Stimulated activated CD4-positive, alpha-beta T cell treated with anti-CD3 and anti-CD28 coated beads, Interleukin-1b, Interleukin-23, amount 100 ng/mL, for 24 hours (primary cell): ENCODE measurements around the gene L3MBTL4.
"Not testable (repeated sequence)": the region's sequence is repeated elsewhere in the genome, so short reads cannot be mapped to it uniquely, and the experiment has no call there.

Source experiments
- DNase-seq, 4 experiments: peaks; one replicate each; pipeline ENCODE4 v3.0.0-alpha.2; 2020; ENCODE audit warnings: low read depth in 4 of 4, low spot score in 1 of 4

The L3MBTL4 gene

DNA sequence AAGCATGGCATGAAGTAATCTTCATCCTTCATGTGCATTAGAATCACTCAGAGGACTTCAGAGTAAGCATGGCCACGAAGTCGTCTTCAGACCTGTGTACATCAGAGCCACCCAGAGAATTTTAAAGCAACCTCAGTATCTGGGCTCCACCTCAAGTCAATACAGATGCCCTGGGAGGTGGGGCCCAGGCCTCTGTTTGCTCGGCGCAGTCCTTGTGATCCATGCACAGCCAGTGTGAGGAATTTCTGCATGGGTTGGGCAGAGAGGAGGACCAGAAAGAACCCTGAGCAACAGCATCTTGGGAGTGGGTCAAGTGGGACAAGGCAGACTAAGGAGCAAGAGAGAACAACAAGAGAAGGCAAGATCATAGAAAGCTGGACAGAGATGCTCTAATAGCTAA, 299.0 kb downstream of the L3MBTL4 start:
- no peak for DNase-seq

GRCh38 chr18:6113650-6114049, 301.1 kb downstream of the L3MBTL4 start:
- DNase-seq, result no peak

DNA sequence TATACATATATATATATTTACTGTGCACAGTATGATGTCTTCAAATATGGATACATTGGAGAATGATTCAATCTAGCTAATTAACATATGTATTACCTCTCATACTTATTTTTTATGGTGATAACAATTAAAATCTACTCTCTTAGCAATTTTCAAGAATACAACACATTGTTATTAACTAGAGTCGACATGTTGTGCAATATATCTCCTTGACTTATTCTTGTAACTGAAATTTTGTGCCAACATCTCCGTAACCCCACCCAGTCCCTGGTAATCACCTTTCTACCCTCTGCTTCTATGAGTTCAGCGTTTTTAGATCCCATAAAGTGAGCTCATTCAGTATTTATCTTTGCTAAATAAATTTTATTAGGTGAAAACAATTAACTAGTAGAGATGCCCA, 303.0 kb downstream of the L3MBTL4 start:
- no peak for DNase-seq

GRCh38 chr18:6109743-6110142, 305.0 kb downstream of the L3MBTL4 start:
- no peak for DNase-seq

DNA sequence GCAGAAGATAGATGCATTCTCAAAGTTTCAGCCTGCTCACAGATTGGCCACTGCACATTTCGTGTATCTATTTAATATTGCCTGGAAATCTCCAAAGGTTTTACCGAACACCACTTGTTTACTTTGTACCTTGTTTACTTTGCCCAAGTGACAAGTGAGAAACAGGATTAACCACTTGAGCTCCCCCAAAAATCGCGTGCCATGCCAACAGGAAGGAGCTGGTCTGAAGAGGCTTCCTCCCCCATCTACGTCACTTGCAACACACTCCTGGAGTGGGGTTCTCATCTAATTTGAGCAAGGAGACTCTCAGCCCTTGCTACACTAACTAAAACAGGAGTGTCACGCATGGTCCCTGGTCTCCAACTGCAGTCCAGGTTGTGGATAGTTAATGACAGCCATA, 306.9 kb downstream of the L3MBTL4 start:
- DNase-seq, result no peak

- DNase-seq, result no peak
These were observed 308.5 kb downstream of the L3MBTL4 start for GRCh38 chr18:6106091-6106685.

GRCh38 chr18:6103741-6104140, 311.0 kb downstream of the L3MBTL4 start:
- DNase-seq, result no peak

GRCh38 chr18:6096730-6097129, 318.0 kb downstream of the L3MBTL4 start:
- no peak for DNase-seq

- DNase-seq, result no peak
These were observed 326.3 kb downstream of the L3MBTL4 start for GRCh38 chr18:6088432-6088831.

DNA sequence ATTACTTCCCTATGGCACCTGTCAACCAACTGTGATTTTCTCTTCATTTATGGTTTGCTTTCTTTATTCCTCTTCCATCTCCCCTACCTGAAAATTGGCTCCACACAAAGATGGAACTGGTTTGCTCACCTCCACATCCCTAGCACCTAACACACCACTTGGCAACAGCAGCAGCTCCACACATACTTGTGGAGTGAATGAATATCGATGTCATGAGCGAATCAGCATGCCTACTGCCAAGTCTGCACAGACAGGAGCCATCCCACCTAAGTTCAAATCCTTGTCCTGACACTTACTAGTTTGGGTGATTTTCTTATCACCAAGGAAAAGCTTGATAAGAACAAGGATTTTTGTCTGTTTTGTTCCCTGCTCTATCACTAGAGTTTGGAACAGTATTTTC, 328.0 kb downstream of the L3MBTL4 start:
- no peak for DNase-seq

DNA sequence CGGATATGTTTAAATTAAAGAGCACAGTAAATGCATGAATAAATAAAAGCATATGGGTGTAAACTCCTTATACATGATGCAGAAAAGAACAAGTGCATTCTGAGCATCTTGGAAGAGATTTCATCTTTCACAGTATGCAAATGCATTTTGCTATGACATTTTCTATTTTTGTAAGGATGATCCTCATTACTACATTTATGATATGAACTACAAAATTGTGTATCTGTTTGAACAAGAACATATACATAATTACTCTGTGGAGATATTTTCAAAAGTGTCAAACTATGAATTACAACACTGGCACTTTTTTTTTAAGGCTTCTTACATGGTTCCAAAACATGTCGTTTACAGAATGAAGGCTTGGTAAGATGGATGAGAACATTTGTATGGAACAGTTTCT, 335.3 kb downstream of the L3MBTL4 start:
- no peak for DNase-seq

DNA sequence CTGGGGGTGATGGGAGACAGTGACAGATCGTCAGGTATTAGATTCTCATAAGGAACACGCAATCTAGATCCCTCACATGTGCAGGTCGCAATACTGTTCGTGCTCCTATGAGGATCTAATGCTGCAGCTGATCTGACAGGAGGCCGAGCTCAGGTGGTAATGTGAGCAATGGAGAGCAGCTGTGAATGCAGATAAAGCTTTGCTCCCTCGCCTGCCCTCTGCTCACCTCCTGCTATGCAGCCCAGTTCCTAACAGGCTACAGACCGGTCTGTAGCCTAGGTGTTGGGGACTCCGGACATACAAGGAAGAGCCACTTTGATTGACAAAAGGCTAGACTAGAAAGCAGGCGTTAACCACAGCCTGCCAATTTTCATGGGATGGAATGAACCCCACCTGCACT, 335.8 kb downstream of the L3MBTL4 start:
- DNase-seq, result no peak

DNA sequence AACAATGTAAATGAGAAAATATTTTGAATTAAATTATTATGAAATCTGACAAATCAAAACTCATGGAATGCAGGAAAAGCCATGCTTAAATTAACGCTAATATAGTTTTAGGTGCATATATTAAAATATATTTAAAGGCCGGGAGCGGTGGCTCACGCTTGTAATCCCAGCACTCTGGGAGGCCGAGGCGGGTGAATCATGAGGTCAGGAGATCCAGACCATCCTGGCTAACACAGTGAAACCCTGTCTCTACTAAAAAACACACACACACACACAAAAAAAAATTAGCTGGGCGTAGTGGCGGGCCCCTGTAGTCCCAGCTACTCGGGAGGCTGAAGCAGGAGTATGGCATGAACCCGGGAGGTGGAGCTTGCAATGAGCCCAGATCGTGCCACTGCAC, 342.3 kb downstream of the L3MBTL4 start:
- DNase-seq, result not testable (repeated sequence)

DNA sequence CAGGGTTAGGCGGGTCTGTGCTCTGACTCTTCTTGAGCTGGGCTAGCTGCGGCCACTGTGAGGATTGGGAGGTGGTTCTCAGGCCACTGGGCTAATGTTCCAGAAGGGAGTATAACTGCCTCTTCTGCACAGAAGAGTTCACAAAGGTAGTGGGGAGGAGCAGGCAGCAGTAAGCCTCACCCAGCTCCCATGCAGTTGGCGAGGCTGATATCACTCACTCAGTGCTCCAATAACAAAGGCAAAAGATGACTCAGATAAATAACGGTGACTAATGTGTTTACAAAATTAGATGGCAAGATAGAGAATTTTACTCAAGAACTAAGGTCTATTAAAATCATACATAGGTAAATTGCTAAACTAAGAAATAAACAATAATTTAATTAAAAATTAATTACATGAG, 345.2 kb downstream of the L3MBTL4 start:
- no peak for DNase-seq

GRCh38 chr18:6069103-6069502, 345.6 kb downstream of the L3MBTL4 start:
- no peak for DNase-seq

GRCh38 chr18:6060149-6060548, 354.6 kb downstream of the L3MBTL4 start:
- DNase-seq, result no peak

DNA sequence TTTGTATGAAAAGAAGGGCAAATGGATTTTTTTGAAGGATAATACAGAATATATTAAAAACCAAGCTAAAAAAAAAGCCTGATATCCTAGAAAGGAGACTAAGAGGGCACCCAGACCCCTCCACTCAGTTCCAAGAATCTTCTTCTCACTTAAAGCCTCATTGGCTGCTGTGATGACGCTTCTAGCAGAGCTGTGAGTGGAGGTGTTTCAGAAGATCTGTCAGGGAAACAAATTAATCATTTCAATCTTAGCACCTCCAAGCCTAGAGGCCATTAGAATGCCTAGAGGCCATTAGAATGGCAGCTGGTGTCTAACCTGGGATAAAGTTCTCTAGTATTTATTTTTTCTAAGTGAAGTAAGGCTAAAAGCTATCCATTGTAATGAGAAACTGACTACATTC, 355.2 kb downstream of the L3MBTL4 start:
- DNase-seq, result no peak

GRCh38 chr18:6058941-6059340, 355.8 kb downstream of the L3MBTL4 start:
- no peak for DNase-seq

- DNase-seq, result no peak
These were observed 357.1 kb downstream of the L3MBTL4 start for GRCh38 chr18:6057604-6058003.

GRCh38 chr18:6056171-6056910, 358.4 kb downstream of the L3MBTL4 start:
- no peak for DNase-seq

DNA sequence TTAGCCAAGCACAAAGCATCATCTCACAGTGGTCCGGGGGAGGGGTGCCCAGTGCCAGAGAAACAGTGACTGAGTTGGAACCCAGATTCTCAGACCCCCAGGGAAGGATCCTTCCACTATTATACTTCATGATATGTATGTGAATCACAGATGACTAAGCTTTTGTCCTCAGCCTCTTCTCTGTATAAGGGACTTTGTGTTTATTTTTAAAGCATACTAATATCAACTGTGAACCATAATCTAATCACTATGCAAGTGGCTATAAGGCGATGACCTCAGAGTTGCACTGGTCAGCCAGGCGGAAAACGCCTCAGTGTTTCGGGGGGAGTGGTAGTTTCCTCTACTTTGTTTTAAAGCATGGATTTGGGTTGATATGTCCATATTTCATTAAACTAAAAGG, 359.0 kb downstream of the L3MBTL4 start:
- DNase-seq, result no peak

DNA sequence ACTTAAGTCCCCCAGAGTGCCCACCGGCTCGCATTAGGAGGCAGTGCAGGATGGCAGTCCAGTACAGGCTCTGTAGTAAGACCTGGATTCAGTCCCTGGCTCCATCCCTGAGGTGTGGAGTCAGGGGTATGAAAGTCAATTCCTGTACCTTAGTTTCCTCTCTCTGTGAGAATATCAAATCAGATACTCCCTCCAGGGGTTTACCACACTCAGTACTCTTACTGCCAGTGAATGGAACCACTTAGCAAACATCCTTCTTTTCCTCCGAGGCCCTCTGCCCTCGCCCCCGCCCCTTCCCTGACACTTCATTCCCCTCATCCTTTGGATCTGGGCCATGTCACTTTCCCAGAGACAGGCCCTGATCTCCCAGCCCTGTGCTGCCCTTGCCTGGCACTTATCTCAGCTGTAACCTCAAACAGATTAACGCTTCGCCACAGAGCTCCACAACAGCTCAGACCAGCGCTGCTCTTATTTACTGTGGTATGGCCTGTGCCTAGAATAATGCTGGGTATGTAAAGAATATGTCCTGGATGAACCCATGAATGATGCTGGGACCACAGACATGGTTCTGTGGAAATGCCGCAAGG, 360.4 kb downstream of the L3MBTL4 start:
- DNase-seq, result no peak

GRCh38 chr18:6052449-6052913, 362.2 kb downstream of the L3MBTL4 start:
- no peak for DNase-seq
